Measurements from ENCODE around the gene AFF3.

GRCh38 chr2:99552529-99552928 lies 589.9 kb downstream of the AFF3 start:
- no peak for TF ChIP-seq POLR2AphosphoS5 (IDR thresholded peaks at IDR 0.05; ENCODE audit: low read depth, low read length)
- no peak for TF ChIP-seq TAF1 (IDR thresholded peaks at IDR 0.05; ENCODE audit: borderline replicate concordance, insufficient read depth, low read length)
- no peak for TF ChIP-seq SIN3A (IDR thresholded peaks at IDR 0.05; ENCODE audit: borderline replicate concordance, insufficient read depth, low read length)

Measured in PFSK-1 (cell line).